ENCODE results near the gene TUBB6.

Gene TUBB6

DNA sequence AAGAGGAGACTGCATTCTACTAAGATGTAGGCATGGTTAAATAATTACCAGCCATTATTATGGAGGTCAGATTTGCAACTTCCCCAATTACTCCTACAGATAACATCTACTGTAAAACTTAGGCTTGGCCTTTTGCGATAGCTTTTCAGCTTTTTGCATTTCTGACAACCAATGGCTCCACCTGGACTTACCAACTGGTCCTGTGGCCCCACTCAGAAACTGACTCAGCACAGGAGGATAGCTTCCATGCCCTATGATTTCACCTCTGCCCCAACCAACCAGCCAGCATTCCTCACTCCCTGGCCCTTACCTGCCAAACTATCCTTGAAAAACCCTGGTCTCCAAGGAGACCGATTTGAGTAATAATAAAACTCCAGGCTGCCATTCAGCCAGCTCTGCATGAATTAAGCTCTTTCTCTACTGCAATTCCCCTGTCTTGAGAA is 28.2 kb downstream of the TUBB6 start:
- TF ChIP-seq, protein P1, sequence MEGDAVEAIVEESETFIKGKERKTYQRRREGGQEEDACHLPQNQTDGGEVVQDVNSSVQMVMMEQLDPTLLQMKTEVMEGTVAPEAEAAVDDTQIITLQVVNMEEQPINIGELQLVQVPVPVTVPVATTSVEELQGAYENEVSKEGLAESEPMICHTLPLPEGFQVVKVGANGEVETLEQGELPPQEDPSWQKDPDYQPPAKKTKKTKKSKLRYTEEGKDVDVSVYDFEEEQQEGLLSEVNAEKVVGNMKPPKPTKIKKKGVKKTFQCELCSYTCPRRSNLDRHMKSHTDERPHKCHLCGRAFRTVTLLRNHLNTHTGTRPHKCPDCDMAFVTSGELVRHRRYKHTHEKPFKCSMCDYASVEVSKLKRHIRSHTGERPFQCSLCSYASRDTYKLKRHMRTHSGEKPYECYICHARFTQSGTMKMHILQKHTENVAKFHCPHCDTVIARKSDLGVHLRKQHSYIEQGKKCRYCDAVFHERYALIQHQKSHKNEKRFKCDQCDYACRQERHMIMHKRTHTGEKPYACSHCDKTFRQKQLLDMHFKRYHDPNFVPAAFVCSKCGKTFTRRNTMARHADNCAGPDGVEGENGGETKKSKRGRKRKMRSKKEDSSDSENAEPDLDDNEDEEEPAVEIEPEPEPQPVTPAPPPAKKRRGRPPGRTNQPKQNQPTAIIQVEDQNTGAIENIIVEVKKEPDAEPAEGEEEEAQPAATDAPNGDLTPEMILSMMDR (IDR thresholded peaks at IDR 0.05; ENCODE audit: low read depth, low read length, missing control alignments): no peak
- DNase-seq (ENCODE audit: extremely low read depth, low read depth): no peak
- H3K4me3 ChIP-seq (replicated peaks; ENCODE audit: low read depth, low read length): no peak overlapping the region

DNA sequence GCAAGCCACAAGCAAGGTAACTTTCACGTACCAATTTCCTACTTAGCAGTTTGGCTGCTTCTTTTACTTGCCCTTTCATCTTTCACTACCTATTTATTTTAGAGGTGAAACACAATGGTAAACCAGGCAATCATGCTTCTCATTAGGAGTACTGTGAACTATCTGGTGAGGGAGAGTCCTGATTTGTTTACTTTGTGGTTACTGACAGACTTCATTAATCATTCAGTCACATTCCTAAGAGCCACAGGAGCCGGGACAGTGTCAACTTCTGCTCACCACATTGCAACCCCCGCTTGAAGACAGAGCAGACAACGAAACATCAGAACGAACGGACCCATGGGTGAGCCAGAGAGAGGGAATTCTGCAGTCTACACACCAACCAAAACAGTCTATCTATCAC is 28.8 kb downstream of the TUBB6 start:
- TF ChIP-seq, protein P1 (IDR thresholded peaks at IDR 0.05; ENCODE audit: low read depth, low read length, missing control alignments): no peak
- H3K4me3 ChIP-seq (replicated peaks; ENCODE audit: low read depth, low read length): no peak overlapping the region
- peak; percentile 24 for DNase-seq (ENCODE audit: extremely low read depth, low read depth)

DNA sequence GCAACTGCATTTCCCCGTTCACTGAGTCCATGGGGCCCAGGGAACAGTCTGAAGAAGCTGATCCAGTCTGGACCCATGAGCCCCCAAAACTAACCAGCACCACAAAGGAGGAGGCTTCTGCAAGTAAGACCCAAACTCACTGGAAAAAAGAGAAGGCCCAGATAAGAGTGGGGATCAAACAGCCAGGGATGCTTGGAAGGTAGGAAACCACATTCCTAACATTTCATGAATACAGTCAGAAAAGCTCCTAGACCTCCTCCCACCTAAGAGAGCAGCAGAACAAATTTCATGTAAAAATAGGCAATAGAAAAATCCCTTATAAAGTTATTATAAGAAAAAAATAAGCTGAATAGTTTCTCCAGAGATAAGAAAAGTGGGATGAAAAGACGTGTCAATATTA is 30.3 kb downstream of the TUBB6 start:
- no peak for DNase-seq (ENCODE audit: extremely low read depth, low read depth)
- TF ChIP-seq, protein P1 (IDR thresholded peaks at IDR 0.05; ENCODE audit: low read depth, low read length, missing control alignments): no peak
- no peak overlapping the region for H3K4me3 ChIP-seq (replicated peaks; ENCODE audit: low read depth, low read length)

DNA sequence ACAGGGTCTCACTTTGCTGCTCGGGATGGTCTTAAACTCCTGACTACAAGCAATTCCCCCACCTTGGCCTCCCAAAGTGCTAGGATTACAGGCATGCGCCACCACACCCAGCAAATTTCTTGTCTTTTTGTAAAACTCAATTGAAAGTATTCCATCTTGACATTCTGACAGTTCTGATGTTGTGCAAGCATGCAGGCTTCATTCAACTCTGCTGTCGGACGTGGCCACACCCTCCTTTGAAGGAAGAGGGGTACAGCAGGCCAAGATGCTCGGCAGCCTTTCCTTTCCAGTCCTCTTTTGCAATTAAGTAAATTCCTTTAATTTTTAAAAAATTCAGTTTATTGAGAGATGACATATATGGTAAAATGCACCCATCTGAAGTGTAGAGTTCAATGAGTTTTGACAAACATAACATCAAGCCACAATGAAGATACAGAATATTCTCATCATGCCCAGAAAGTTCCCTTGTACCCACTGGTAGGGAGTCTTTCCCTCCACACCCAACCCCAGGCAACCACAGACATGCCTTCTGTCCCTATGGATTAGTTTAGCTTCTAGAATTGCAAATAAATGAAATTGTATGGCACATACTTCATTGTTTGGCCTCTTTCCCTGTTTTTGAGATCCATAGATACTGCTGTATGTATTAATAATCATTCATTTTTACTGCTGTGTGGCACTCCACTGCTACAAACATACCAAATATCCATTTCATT is 33.1 kb downstream of the TUBB6 start:
- DNase-seq (ENCODE audit: extremely low read depth, low read depth): no peak
- TF ChIP-seq, protein P1 (IDR thresholded peaks at IDR 0.05; ENCODE audit: low read depth, low read length, missing control alignments): no peak
- H3K4me3 ChIP-seq (replicated peaks; ENCODE audit: low read depth, low read length): no peak overlapping the region

DNA sequence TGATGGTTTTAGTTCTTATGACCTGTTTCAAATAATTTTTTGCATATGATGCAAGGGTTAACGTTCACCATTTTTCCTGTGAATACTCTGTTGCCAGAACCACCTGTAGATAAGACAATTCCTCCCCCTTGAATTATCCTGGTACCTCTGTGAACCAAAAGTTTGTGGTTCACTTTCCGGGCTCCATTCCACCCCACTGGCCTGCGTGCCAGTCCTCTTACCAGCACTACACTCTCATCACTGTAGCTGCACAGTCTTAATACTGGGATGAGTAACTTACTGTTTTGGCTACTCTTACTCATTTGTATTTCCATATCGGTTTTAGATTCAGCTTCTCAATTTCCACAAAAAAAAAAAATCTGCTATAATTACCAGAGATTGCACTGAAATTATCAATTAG is 34.6 kb downstream of the TUBB6 start:
- TF ChIP-seq, protein P1 (IDR thresholded peaks at IDR 0.05; ENCODE audit: low read depth, low read length, missing control alignments): no peak
- no peak overlapping the region for H3K4me3 ChIP-seq (replicated peaks; ENCODE audit: low read depth, low read length)

DNA sequence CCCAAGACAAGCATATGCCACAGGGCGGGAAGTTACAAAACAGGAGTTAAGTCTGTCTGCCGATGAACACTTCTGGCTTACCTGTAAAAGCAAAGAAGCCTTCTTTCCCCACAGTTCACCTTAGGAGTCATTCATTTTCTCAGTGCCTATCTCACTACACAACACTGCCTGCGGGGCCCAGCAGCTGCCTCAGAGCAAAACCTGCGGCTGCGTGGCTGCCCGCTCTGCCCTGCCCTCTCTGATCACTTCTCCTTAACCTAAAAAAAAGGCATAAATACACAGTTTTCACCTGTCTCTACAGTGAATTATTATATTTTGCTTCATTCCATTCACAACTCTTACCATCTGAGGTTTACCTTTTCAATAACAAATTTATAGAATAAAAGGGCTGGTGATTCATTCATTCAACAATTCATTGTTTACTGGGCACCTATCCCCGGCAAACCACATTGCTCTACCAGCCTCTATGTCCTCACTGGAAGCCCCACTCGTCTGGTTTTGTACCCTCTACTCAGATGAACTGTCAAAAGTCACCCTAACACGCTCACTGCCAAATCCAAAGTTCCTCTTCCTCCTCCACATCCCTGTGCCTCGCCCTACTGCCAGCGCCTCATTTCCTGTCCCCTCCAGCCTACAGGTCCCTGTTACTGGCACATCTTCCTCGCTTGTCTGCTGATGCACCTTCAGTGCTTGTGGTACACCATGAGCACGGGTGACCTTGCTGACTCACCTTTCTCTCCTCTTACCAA is 37.6 kb downstream of the TUBB6 start:
- TF ChIP-seq, protein P1 (IDR thresholded peaks at IDR 0.05; ENCODE audit: low read depth, low read length, missing control alignments): no peak
- H3K4me3 ChIP-seq (replicated peaks; ENCODE audit: low read depth, low read length): no peak overlapping the region
- DNase-seq (ENCODE audit: extremely low read depth, low read depth): no peak

More for the DNA sequence above, 34.6 kb downstream of the TUBB6 start:
- DNase-seq (ENCODE audit: extremely low read depth, low read depth): no peak

Measured in HFF-Myc (cell line).